Measurements from ENCODE around the gene C5orf47. TPM values are rescaled to one million over a fixed set of nuclear protein-coding genes. Genes with fewer than 3 reads are reported as not detected.

The C5orf47 gene
- total RNA-seq, 1 experiment from 2014 or later, result not detected

DNA sequence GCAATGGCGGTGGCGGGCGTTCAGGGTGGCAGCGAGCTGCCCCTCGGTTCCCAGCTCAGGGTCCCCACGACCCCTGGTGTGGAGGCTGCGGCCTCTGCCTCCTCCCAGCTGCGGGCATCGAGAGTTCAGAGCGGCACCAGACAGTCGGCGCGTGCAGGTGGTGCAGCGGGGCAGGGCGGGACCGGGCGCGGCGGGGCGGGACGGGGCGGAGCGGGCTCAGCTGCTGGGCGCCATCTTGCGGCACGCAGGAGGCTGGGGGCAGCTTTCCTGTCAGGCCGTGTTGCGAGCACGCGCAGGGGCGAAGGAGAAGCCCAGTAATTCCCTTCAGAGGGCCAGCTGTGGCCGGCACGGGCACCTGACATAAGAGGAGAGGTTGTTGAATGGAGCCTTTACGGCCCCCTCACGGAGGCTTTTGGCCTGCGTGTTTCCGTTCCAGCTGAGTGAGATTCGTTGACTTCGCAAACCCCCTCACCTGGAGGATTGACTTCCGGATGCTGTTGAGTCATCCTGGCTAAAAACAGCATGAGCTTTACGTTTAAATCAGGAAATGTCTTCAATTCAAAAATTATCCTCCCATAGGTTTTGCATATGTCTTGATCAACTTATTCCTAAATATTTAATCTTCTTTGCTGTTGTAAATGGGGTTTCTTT, 587 bp downstream of the C5orf47 start:
- Histone ChIP-seq H3K27me3 (replicated peaks; ENCODE audit: insufficient read depth, low read depth, low read length, poor library complexity) (peaks cover 4% of the 10 kb centered on the region), H3K9me3 (ENCODE audit: low read depth, low read length, poor library complexity, severe bottlenecking) (no peaks in the 10 kb centered on the region), H3K36me3 (ENCODE audit: insufficient read depth, low read length, poor library complexity, severe bottlenecking) (no peaks in the 10 kb centered on the region), H3K4me3 (ENCODE audit: low read depth, low read length, poor library complexity, severe bottlenecking) (no peak overlapping the region), H3K27ac (ENCODE audit: low read depth, low read length, poor library complexity, severe bottlenecking) (no peak overlapping the region), H3K4me1 (ENCODE audit: insufficient read depth, low read length, poor library complexity, severe bottlenecking) (no peaks in the 10 kb centered on the region)
- no peak for DNase-seq (ENCODE audit: low spot score)
- intact Hi-C loops (cut with micrococcal nuclease; ENCODE audit: unreplicated experiment), result no loop called here
- no TSS peak for BruUV-seq (replicated peaks)
- ChIA-PET CTCF (no interaction called here), POLR2A (ENCODE audit: low non-redundant PET) (no interaction called here)
- TF ChIP-seq EZH2 (IDR thresholded peaks at IDR 0.05; ENCODE audit: borderline replicate concordance, low read depth, low read length, poor library complexity, severe bottlenecking), result no peak
- TF ChIP-seq, protein P1, sequence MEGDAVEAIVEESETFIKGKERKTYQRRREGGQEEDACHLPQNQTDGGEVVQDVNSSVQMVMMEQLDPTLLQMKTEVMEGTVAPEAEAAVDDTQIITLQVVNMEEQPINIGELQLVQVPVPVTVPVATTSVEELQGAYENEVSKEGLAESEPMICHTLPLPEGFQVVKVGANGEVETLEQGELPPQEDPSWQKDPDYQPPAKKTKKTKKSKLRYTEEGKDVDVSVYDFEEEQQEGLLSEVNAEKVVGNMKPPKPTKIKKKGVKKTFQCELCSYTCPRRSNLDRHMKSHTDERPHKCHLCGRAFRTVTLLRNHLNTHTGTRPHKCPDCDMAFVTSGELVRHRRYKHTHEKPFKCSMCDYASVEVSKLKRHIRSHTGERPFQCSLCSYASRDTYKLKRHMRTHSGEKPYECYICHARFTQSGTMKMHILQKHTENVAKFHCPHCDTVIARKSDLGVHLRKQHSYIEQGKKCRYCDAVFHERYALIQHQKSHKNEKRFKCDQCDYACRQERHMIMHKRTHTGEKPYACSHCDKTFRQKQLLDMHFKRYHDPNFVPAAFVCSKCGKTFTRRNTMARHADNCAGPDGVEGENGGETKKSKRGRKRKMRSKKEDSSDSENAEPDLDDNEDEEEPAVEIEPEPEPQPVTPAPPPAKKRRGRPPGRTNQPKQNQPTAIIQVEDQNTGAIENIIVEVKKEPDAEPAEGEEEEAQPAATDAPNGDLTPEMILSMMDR (conservative IDR thresholded peaks at IDR 0.05; ENCODE audit: low read depth, low read length), result no peak

DNA sequence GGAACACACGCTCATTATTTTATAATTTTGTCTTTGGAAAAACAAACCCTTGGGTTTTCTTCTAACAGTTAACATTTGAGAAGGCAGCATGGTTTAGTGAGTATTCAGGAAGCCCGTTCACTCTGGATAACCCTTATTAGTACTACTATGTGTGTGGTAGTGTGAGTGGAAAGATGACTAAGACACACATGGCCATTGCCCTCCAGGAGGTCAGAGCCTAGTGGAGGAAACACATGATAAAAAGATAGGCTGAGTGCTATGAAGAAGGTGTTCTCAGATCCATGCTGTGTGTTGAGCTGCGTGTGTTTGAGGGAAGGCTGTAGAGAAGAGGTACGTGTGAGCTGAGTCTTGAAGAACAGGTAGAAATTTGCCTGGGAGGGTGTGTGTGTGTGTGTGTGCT, 8.4 kb downstream of the C5orf47 start:
- BruUV-seq (replicated peaks), result no TSS peak
- Histone ChIP-seq H3K27me3 (replicated peaks; ENCODE audit: insufficient read depth, low read depth, low read length, poor library complexity) (peaks cover 48% of the 10 kb centered on the region), H3K36me3 (ENCODE audit: insufficient read depth, low read length, poor library complexity, severe bottlenecking) (no peaks in the 10 kb centered on the region), H3K4me3 (ENCODE audit: low read depth, low read length, poor library complexity, severe bottlenecking) (no peak overlapping the region), H3K9me3 (ENCODE audit: low read depth, low read length, poor library complexity, severe bottlenecking) (no peaks in the 10 kb centered on the region), H3K27ac (ENCODE audit: low read depth, low read length, poor library complexity, severe bottlenecking) (no peak overlapping the region), H3K4me1 (ENCODE audit: insufficient read depth, low read length, poor library complexity, severe bottlenecking) (no peaks in the 10 kb centered on the region)
- ChIA-PET CTCF (no interaction called here), POLR2A (ENCODE audit: low non-redundant PET) (no interaction called here)
- intact Hi-C loops (cut with micrococcal nuclease; ENCODE audit: unreplicated experiment), result no loop called here
- TF ChIP-seq, protein P1 (conservative IDR thresholded peaks at IDR 0.05; ENCODE audit: low read depth, low read length), result no peak
- no peak for TF ChIP-seq EZH2 (IDR thresholded peaks at IDR 0.05; ENCODE audit: borderline replicate concordance, low read depth, low read length, poor library complexity, severe bottlenecking)
- no peak for DNase-seq (ENCODE audit: low spot score)

DNA sequence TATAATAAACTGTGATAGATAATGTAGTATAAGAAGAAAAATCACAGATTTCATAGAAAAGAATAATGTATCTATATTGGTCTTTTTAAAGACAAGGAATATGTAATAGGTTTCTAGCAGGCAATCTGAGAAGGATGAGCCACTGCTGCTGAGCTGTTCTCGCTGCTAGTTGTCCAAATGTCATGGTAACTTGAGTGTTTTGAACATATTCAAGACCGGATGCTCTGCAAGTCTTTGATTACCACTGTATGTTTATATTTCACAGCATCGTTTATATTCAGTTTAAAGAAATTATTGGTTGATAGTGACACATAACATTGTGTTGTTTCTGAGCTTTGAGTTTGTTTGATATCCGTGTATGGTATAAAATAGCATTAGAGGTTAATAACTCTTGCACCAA, 9.6 kb downstream of the C5orf47 start:
- no peak overlapping the region for H3K27ac ChIP-seq (ENCODE audit: low read depth, low read length, poor library complexity, severe bottlenecking)
- BruUV-seq (replicated peaks), result no TSS peak
- H3K36me3 ChIP-seq (ENCODE audit: insufficient read depth, low read length, poor library complexity, severe bottlenecking), result no peaks in the 10 kb centered on the region
- no peaks in the 10 kb centered on the region for H3K4me1 ChIP-seq (ENCODE audit: insufficient read depth, low read length, poor library complexity, severe bottlenecking)
- peaks cover 54% of the 10 kb centered on the region for H3K27me3 ChIP-seq (replicated peaks; ENCODE audit: insufficient read depth, low read depth, low read length, poor library complexity)
- TF ChIP-seq EZH2 (IDR thresholded peaks at IDR 0.05; ENCODE audit: borderline replicate concordance, low read depth, low read length, poor library complexity, severe bottlenecking), result no peak
- TF ChIP-seq, protein P1 (conservative IDR thresholded peaks at IDR 0.05; ENCODE audit: low read depth, low read length), result no peak
- CTCF ChIA-PET, result no interaction called here
- POLR2A ChIA-PET (ENCODE audit: low non-redundant PET), result no interaction called here
- no peak overlapping the region for H3K4me3 ChIP-seq (ENCODE audit: low read depth, low read length, poor library complexity, severe bottlenecking)
- H3K9me3 ChIP-seq (ENCODE audit: low read depth, low read length, poor library complexity, severe bottlenecking), result no peaks in the 10 kb centered on the region
- intact Hi-C loops (cut with micrococcal nuclease; ENCODE audit: unreplicated experiment), result no loop called here
- DNase-seq (ENCODE audit: low spot score), result no peak

Data from A673 (cell line).